GM18867 (cell line): Measurements from ENCODE around the gene FILIP1L.

Source experiments
- ATAC-seq: cut with Tn5 transposase; IDR thresholded peaks from one replicate; pipeline ENCODE4 v1.9.1; 2021; ENCODE audit warnings: mild to moderate bottlenecking, moderate library complexity; ENCODE audit not compliant: unreplicated experiment

FILIP1L gene

DNA sequence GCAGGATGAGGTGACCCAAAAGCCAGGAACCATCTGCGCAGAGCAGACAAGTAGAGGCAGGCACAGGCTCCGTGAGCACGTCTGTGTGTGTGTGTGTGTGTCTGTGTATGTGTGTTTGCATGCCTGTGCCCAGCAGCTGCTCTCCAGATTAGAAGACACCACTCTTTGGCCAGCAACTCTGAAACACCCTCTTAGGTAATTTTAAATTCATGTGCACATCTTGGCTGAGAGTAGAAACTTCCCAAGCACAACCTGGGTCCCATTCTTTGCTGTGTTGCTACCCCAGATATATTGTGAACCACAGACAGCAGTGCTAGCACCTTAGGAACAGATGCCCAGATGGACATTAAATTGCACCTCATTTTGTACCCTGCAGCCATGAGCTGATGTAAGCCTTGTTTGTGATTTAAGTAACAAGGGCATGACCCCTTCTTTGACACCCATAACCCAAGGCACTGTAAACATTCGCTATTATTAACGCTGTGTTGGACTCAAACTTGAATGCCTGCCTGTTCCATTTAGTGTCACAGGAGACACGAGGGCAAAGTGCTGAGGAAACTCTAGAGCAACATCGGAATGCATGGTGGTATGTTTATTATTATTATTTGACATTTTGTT lies at the start of gene FILIP1L:
Gene FILIP1L, minus strand, starts transcription at position 89 of the 618 bp plus-strand sequence.
- ATAC-seq, result no peak

DNA sequence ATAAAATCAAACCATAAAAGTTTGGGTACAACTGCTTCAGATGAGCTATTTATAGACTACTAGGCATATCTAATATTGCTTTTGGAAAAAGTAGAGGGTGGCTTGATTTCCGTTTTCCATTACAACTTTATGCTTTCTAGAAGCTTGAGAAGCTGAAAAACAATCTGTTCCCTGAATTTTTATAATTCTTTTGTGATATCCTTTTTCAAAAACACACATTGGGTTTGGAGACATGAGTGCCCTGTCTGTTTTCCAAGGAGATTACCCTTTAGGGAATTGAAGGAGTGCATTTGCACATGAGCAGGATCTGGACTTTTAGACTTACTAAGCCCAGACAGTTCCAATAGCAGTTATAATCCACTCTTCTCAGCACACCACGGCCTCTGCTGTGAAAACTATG lies 49.5 kb upstream of the FILIP1L start:
- no peak for ATAC-seq

DNA sequence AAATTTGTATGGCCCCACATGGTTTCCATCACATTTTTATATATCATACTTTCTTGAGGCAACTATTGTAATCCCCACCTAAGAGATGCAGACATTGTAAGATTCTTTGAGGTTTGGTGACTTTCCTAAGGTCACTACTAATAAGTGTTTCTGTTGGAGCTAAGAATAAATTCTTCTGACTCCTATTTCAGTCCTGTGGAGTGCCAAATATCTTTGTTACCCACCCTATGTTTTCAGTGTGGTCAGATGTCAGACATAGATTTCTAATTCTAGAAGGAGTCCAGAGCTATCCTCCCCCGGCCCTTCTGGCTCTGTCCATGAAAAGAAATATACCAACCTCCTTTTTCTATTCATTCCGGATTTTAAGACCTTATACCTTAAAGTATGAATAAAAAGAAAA lies 46.2 kb upstream of the FILIP1L start:
- ATAC-seq, result no peak

DNA sequence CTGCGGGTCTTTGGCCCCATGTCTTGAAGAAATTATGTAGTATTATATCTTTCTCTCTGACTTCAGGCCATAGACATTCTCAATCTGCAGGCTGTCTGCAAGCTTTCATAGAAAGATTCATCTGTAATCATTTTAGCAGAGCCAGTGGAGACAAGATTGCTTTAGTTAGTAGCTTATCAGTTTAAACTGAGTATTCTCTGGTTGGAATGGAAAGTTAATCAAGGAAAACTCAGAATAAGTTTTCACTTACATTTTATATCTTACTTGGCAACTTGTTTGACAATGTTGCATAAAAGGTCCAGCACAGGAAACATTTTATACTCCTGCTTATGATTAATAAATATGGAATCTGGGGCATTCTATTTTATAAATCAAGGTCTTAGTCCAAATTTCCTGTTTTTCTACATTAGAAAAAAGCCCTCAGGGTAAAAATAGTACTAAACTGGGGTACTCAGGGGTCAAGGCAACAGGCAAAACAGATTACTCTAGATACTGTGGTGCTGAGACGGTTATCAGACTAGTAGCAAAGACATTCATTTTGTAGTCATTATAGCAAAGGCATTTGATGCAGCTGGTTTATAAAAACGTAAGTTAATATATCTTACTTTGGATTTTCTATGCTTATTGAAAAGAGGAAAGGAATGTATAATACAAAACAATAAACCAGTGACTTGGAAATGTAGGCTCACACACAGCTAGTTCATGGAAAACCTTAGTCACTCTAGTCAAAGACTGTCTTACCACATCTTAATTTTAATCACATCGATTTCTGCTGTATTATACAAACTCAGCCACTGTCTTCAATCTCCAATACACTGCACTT lies 45.2 kb upstream of the FILIP1L start:
- ATAC-seq, result no peak

DNA sequence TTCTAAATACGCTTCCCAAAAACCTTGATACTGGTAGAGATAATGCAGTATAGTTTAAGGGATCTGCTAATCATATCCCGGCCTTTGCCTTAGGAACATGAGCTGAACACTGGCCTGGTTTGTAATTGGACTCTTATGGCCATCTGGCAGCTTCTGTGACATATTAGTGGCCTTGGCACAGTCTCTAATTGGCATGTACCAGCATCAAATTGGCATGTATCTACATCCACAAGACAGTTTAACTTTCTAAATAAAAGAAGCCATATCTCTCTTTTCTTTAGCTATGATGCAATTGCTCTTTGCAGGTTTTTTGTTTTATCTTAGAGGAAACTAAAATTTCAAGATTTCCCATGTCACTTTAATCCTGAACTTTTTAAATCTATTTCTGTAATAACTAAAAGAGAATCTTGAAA lies 44.6 kb upstream of the FILIP1L start:
- no peak for ATAC-seq

DNA sequence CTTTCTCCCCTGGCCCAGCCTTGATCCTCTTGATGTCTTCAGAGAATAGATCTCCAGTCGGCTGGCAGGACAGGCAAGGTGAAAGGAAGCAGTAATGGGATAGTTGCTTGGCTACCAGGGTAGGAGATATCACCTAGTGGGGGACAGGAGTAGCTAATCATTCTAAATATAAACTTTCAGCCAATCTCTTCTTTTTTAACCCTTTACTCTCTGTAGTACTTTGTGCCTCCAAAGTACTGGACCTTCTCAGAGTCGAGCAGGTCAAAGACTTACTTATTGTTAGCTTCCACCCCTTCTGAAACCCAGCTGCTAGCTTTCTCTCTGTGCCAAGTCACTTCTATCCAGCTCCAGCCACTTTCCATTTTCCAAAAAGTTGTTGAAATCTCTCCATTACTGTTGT lies 43.4 kb upstream of the FILIP1L start:
- ATAC-seq, result no peak

DNA sequence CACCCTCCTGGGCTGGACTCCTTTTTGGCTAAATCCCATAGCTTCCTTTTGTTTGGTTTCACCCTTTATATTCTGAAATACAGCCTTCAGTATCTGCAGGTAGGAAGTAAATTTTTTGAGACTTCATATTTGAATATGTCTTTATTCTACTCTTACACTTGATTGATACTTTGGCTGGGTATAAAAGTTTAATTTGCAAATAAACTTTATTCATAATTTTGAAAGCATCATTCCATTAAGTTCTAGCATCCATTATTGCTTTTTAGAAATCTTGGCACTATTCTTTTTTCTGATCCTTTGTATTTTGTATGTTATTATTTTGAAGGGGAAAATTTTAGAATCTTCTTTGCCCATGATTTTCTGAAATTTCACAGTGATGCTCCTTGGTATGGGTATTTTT lies 41.3 kb upstream of the FILIP1L start:
- no peak for ATAC-seq

DNA sequence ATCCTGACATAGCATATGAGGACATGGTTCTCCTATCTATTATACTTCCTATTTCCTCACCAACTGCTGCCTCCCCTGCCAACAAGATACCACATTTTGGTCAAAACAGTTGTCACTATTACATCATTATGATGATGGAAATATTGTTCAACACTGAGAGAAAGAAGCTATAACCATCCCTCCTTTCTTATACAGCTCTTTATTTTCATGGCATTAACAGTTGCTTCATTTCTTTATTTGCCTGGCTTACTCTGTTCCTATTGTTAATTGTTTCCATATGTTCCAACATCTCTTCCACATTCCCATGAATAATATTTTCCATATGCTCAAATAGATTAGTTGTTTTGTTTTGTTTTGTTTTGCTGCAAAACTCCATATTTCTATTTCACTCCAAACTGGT lies 40.8 kb upstream of the FILIP1L start:
- no peak for ATAC-seq

DNA sequence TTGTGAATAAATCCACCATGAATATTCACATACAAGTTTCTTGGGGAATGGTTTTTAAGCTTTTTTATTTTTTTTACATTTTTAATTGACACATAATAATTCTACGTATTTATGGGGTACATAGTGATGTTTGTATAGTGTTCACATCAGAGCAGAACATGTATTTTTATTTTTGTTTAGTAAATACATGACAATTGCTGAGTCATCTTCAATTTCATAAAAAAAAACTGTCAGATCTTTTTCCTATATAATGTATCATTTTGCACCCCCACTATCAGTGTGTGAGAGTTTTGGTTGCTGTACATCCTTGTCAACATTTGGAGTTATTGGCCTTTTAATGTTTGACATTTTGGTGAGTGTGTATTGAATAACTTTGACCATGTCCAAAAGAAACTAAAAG lies 39.9 kb upstream of the FILIP1L start:
- ATAC-seq, result no peak

DNA sequence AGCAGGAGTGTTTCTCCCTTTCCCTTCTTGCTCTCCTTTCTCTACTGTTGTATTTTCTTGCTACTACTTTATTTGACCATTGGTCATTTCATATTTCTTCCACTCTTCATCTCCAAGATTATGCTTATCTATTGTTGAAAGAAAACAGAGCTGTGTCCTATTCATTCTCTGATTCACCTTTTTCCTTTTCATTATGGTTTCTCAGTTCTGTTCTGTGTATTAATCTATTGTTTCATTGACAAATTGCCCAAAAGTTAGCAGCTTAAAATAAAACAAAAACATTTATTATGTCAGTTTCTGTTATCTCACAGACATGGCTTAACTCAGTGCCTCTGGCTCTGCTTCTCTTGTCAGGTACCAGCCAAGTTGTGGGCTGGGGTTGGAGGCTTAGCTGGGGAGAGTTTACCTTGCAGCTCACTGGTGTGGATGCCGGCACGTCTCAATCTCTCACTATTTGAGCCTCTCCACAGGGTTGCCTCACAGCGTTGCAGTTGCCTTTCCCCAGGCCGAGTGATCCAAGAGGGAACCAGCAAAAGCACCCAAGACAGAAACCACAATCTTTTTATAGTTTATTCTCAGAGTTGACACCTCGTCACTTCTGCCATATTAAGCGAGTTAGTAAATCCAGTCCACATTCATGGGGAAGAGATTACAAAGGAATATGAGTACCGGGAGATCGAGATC lies 36.9 kb upstream of the FILIP1L start:
- no peak for ATAC-seq

DNA sequence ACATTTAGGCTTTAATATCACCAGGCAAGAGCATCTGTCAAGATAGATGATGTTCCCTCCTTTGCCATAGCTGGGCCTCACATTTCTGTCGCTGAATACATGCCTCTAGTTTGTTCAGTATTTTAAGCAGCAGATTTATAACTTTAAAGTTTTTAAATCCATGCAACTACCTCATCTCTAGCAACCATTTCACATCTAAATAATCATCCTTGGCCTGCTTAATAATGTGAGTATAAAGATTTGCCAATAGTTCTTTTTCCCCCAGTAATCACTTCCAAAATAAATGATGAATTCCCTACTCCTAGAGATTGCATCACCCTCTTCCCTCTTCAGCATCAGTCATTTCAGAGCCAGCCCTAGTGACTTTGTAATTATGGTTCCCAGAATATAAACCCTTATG lies 36.2 kb upstream of the FILIP1L start:
- no peak for ATAC-seq

DNA sequence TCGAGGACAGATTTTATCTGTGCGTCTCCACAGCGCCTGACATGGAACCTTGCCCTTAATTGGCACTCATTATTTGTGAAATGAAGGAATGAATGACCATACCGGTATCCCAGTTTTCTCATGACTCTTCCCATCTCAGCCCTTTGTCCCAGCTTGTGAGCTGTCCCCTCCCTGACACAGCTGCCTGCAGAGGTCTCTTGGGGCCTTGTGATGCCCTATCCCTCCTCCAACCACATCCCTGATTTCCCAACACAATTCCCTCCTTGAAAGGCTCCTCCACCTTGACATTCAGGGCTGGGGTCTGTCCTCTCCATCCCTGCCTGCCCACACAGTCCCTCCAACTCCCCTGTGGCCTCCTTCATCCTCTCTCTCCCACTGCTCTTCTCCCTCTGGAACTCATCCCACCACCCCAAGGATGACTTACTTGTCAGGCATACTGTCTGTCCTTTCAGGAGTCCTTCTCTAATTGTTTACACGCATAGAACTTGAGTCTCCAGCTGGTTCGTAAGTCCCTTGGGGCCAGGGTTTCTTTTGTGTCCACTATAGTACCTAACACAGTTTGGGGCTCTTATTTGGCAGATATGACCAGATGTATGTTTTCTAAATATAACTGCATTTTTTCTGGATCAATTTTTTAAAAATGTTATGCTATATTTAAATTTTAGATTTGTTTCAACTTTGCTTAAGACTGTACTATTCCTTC lies 35.6 kb upstream of the FILIP1L start:
- no peak for ATAC-seq

DNA sequence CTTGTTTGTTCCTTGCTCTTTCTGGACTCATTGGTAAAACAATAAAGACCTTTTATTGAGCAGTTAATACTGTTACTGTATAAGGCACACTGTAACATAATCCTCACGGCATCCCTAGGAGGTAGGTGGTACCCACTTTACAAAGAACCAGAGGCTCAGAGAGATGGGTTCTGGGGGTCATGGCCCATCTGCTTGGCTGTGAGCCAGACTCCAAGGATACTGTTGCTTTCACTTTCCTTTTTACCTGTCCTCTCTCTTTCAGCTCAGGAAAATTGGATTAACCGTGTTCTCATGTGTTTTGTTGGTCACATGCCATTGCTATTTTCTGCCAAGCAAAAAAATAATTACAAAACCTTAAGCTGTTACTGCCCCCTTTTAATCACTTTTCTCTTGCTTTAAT lies 34.8 kb upstream of the FILIP1L start:
- ATAC-seq, result no peak

DNA sequence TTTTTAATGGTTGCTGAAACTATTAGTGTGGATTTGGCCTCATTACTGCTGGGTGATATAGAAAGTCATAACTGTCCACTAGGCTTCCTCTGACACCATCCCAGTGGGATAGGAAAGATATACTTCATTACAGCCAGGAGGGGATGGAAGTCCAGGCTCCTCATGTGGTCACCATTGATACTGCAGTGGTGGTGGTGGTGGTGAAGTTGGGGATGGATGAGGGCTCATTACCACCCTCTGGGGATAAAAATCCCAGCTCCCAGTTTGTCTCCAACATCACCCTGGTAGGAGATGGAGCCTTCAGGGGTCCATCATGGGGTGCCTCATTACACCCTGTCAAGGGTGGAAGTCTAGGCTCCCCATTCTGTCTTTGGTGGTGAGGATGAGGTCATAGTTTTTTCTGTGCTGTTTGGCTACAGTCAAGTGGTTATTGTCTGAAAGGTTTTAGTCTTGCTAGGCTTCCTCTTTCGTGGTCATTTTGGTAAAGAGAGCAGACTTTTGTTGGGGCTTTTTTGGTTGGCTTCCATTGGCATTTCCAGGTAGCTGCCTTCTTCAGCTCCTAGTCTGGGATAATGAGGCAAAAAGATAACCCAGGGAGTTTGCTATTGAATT lies 30.1 kb upstream of the FILIP1L start:
- peak; percentile 70 for ATAC-seq

DNA sequence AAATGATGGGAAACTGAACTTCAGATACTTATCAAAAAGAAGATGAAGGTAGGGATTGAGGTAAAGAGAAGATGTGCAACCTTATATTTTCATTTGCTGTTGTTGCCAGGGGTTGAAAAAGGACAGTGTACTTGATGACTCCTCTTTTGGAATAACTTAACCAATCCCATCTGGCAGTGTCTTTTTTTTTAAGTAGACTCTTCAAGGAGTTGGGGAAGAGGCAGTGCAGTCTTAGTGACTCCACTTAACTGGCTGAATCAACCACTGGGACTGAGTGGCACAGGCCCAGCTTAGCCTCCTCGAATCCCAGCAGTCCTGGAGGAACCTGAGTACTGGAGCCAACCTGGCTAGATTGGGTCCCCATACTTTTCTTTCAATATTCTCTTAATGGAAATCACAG lies 27.3 kb upstream of the FILIP1L start:
- ATAC-seq, result no peak

DNA sequence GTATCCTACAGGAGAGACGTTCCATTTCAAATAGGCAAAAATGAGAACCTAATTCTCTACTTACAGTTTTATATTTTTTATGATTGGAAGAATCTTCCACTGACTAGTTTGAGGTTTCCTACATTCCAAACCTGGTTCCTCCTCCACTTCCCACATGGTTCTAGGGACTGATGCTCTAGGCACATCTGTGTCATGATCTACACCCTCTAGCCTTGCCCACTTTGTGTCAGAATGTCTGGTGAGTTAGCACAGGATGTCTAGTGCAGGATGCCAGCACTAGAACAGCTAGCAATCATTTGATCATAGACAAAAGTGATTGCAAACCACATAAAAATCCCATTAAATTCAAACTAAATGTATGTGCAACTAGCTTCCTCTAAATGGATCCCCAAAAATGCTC lies 26.7 kb upstream of the FILIP1L start:
- ATAC-seq, result no peak

DNA sequence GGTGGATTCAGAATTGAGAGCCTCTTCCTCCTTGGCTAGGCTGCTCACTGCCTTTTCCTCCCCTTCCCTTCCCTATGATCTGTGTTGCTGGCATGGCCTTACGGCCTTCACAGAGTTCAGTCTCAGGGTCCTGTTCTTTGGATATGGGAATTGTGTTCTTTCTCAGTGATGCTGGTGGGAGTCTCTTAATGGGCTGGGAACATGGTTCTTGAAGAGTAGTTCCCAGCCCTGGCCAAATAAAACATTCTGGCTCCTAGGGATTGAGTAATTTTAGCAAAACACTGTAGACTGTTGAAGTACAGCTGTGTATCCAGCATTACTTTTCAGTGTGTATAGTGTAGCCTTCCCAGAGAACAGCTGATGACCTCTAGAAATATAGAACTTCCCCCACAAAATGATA lies 22.6 kb upstream of the FILIP1L start:
- no peak for ATAC-seq

DNA sequence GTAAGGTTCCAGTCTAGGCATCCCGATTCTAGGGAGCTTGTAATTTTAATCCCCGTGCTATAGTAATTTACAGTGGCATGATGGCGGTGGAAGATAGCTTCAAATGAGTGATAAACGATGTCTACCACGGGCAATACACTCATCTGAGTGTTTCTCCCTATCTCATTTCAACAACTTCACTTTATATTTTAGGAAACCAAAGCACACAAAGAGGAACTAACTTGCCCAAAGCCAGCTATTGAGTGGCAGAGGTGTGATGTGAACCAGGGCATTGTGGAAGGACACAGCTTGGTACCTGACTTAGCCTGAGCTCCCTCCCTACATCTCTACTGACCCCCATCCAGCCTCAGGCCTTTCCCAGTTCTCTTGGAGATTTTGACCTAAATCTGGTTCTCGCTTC lies 16.9 kb upstream of the FILIP1L start:
- ATAC-seq, result no peak

DNA sequence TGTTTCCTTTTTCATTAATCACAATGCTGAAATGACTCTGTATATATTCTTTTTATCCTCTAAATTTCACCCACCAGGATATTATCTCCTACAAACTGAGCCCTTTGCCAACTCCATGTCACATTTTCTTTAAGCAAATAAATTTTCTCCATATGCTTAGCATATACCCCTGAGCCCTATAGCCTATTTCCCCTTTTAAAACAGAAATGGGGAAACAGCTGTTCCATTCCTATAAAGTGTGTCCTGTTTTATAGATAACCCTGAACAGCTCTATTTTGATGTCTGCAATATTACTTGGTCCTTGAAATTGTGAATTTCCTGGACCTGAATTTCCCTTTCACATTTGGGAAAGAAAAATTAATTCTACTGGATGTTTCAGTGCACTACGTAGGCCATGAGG lies 15.6 kb upstream of the FILIP1L start:
- ATAC-seq, result no peak

DNA sequence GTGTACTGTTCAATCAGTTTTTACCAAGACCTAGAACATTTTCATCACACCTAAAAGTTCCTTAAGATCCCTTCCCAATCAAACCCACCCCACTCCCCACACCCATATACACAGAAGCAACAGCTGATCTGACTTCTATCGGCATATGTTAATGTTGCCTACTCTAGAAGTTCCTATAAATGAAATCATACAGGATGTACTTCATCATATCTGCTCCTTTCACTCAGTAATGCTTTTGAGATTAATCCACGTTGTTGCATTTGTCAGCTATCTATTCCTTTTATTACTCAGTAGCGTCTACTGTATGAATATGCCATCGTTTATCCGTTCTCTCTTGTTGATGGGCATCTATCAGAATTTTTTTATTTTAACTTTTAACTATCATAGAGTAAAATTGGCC lies 14.3 kb upstream of the FILIP1L start:
- ATAC-seq, result no peak

DNA sequence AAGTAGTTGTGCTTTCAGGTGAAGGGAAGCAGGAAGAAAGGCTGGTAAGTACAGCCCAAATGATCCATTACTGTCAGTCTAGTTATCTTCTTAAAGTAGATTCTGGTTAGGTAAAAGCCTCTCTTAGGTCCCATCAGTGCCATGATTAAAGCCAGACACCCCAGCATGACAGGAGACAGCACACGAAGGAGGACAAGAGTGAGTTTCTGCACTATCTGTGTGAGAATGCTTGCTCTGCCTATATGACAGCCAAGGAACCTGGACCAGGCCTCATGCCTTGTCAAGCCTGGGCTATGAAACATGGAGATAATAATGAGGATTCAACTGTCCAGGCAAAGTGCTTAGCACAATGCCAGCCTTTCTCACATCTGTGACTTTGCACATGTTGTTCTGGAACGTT lies 13.5 kb upstream of the FILIP1L start:
- no peak for ATAC-seq
